ENCODE results near the gene SIM2.

The SIM2 gene

DNA sequence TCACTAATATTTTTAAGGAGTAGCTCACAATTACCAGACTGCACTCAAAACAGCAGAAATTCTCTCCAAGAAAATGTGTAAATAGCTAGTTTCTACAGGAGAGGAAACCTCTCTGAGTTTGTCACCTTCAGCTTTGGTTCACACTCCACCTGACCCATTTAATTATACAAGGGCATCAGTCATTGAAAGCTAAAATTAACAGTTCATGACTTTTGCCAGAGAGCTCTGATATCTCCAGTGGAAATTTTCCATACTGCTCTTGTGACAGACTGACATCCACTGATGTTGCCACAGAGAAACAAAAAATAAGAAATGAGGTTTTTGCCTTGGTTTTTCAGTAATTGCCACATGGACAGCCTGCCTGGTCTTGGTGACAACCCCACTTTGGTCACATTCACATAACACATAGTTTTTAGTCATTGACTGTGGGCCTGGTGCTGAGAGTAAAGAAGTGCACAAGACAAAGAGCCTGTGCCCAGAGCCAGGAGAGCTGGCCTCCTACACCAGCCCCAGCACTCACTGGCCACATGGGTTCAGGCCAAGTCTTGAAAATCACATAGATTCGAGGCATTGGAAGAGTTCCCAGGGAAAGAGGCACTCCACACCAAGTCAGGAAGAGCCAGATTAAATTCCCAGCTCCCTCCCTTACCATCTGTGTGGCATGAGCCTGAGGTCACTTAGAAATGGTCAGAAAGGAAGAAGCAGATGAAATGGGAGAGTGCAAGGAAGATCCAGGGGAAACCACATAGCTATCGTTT, 13.8 kb upstream of the SIM2 start:
- no peak for DNase-seq (ENCODE audit: low spot score)

DNA sequence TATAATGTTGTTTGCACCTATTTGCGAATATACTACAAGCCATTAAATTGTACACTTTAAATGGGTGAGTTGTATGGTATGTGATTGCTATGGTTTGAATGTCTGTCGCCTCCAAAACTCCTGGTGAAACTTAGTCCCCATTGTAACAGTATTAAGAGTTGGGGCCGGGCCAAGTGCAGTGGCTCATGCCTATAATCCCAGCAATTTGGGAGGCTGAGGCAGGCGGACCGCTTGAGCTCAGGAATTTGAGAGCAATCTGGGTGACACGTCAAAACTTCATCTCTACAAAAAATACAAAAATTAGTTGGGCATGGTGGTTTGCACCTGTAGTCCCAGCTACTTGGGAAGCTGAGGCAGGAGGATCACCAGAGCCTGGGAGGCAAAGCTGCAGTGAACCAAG, 12.0 kb upstream of the SIM2 start:
- DNase-seq (ENCODE audit: low spot score) = no peak

DNA sequence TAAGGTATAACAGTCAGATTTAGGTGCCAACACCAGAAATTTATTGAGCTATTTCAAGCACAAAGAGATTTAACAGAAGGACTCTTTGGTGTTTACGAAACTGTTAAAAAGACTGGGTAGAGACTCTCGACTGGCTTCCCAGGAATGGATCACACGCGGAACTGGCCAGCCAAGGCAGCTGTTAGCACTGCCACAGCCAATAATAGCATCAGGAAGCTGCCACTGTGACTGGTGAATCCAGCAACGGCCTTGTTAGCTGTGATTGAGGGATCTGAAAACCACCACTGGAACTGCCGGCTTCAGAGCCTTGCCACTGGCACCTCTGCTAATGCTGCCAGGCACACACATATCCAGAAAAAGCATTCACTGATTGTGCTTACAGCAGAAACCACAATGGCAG, 10.6 kb upstream of the SIM2 start:
- no peak for DNase-seq (ENCODE audit: low spot score)

DNA sequence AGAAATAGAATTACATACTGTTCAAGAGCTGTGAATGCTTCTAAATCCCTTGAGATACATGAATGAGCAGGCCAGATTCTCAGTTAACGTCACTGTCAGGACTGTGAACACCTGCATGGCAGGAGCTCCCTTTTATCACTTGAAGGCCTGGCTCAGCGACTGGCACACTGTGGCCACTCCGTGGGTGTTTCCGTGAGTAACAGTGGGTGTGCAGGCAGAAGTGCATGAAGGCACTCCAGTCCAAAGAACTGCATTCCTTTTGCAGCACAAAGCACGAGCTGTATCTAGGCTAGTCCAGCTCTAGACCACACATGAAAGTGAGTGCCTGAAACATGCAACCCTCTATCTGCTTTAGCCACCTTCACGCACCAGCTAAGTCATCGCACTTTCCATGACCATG, 9.6 kb upstream of the SIM2 start:
- no peak for DNase-seq (ENCODE audit: low spot score)

DNA sequence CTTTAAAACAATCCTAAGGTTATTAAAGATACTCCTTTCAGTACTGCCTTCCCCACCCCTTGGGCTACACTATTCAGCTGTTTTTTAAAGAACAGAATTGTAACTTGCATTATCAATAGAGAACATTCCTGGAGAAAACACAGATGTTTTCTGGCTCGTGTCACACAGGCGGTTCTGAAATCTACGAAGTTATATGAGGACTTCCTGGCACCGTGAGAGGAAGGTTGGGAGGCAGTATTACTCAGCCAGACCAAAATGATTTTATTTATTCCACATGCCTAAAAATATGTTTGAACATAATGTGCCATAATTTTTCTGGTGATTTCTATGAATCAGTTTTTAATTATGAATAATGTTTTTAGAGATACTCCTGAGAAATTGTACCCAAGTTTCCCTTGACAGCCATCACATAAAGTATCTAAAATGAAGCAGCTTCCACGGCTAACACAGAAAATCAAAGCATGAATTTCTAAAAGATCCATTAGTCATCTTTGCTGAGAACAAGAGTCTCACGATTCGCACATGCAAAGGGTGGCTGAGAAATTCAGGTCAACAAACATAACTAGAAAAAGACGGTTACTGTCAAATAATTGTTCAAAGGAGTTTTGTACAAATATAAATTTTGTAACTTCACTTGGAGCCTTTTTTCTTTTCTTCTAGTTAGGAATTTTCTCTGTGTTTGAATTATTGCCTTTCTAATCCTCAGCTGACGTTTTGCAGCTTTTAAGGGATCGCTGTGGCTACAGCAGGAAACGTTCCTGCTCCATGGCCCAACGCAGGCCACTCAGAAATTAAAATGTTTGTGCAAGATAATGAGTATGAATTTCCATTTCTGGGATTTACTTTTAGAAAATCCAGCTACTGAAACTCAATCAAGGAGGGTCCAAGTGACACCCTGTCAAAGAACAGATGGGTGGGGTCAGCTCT, 8.0 kb upstream of the SIM2 start:
- DNase-seq (ENCODE audit: low spot score) = no peak

DNA sequence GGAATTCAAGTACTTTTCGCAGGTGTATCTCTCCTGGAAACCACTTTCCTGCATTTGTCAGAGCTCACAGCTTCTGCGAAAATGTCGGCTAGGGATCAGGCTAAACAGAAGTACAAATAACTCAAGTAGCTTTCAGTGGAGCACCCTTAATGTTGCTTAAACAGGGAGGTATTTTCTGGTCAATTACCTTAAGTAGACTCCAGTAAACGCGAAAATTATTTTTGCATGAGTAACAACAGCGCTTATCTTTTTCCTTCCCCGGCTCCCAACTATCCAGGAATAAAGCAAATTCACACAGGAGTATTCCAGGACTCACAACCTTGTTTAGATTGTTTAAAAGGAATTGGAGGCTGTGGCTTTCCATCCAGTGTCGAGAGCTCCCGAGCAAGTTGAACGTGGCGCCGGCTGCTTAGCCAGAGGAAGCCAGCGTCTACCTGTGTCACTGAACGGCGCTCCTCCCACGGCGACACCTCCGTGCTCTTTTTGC, 7.3 kb upstream of the SIM2 start:
- DNase-seq (ENCODE audit: low spot score) = no peak

DNA sequence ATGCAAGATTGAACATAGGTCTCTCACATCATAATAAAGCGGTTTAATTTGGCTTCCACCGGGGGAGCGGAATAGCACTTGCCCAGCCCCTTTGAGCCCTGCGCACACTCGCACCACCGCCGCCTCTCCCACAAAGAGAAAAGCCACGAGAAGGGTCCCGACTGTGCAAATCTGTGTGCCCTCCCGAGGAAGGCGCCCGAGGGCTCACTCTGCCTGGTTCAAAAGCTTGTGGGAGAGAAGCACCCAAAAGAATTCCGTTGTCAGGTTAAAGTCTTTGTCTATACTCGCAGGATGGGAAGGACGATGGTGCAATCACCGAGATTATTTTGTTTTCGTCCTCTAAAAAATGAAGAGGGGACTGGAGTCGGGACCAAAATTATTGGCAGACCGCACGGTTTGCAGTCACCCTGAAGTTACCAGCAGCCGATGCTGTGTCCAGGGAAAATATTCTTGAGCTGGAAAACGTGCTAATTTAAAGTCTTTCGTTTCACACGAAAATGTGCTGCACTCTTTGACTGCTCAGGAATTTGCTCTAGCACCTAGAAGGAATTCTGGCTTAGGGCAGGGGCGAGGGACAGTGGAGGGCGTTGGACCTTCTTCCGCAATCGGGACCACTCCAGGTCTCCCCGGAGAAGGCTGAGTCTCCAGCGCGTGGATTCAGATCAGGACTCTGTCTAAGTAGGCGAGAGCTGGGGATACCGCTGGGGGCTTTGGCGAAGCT, 6.6 kb upstream of the SIM2 start:
- DNase-seq (ENCODE audit: low spot score) = no peak

DNA sequence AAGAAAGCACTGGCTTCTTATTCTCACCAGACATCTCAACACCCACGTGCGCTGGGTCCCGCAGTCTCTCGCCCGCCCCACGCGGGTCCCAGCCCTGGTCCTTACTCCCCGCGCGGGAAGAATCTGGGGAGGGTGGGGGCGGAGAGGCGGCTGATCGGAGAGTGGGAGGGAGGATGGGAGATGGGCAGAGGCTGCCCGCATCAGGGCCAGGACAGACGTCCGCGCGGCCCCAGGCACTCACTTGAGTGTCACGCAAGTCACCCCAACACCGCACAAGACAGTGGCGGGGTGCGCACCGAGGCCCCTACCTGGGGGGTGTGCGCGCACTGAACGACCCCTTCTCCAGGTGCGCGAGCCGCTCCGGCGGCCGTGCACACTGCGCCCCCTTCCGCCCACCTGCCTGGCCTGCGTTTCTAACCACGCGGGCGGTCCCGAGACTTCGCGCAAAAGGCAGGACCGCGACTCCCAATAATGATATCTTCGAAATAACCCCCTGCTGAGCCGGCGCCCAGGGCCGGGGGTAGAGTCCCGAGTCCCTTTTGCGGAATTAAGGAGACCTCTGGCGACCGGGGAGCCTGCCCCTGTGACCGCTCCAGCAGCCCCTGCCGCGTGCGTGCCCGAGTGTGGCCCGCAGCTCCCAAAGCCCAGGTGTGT, 6.0 kb upstream of the SIM2 start:
- DNase-seq (ENCODE audit: low spot score) = no peak

DNA sequence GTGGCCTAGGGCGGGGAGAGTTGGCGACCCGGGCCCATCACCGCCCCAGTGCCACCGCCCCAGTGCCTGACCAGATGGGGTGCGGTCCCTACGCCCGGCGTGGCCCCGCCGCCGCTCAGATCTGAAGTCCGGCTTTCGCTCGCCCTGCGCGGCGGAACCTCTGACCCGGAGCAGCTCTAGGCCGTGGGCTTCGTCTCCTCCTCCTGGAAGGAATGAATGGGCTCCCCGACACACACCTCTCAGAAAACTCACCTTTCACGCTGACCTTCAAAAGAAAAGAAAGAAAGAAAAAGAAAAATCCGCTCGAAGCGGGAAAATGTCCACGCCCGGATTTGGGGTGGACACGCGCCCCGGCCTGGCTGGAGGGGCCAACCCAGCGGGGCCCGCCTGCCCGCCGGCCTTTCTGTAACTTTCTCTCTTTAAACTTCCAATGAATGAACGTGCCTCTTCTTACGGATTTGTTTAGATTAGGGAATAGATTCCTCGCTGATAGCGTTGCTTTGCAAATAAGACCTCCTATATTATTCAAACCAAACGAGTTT, 5.4 kb upstream of the SIM2 start:
- no peak for DNase-seq (ENCODE audit: low spot score)

DNA sequence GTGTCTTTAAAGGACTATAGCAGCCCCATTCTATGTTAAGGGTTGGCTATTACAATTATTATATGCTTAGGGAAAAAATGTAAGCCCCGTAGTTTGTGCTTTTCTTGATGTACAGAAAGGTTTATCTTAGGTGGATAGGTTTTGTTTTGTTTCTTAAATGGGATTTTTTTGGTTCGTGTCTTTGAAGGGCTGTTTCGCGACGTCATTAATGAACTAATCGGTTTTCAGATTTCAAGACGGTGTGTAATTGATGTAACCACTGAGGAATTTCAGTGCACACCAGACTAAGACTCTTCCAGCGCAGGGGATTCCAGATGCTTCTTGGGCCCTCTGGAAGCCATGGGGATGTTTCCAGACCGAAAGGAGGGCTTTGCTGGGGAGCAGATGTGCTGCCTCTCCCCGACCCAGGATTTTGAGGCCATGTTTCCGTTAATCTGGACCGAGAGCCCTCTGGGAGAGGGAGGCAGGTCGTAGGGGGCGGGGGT, 4.8 kb upstream of the SIM2 start:
- no peak for DNase-seq (ENCODE audit: low spot score)

DNA sequence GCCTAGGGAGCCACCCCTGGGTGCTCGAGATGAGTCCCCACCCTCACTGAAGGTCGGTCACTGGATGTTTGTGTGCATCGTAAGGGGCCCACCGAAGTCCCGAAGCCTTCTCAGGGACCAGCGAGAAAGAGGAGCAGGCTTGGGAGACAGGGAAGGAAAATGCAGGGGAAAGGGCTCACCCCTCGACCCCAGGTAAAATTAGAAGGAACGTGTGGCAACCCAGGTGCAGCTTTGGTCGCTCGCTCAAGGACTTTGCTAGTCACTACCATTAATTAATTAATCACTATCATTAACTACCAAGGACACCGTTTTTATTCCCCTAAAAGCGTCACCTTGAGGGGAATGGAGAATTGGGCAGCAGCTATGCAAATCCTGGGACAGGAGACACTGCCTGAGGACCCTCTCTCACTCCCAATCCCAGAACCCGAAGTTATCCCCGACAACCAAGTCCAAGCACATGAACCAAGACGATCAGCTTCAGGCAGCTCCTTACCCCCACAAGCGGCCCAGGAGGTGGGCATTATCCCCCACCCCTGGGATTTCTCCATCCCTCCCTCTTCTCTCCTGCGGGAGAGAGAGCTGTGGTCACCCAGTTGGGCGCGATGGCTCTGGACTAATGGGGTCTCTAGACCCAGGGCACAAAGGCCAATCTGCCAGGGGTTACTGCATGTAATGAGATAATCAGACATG, 4.2 kb upstream of the SIM2 start:
- no peak for DNase-seq (ENCODE audit: low spot score)

DNA sequence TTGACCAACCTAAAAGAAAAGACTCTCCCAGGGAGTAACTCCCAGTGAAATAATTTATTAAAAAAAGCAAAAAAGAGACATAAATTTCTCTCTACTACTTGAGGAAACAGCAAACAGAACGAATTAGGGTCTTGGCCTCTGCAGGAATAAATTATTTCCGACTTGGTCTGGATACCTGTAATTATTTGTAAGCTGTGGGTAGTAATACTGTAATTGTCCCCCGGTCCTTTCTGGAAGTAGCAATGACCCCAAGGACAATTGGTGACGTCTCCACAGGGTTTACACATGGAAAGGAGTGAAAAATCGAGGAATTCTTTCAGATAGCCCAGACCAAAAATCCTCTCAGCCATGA, 3.7 kb upstream of the SIM2 start:
- DNase-seq (ENCODE audit: low spot score) = no peak

DNA sequence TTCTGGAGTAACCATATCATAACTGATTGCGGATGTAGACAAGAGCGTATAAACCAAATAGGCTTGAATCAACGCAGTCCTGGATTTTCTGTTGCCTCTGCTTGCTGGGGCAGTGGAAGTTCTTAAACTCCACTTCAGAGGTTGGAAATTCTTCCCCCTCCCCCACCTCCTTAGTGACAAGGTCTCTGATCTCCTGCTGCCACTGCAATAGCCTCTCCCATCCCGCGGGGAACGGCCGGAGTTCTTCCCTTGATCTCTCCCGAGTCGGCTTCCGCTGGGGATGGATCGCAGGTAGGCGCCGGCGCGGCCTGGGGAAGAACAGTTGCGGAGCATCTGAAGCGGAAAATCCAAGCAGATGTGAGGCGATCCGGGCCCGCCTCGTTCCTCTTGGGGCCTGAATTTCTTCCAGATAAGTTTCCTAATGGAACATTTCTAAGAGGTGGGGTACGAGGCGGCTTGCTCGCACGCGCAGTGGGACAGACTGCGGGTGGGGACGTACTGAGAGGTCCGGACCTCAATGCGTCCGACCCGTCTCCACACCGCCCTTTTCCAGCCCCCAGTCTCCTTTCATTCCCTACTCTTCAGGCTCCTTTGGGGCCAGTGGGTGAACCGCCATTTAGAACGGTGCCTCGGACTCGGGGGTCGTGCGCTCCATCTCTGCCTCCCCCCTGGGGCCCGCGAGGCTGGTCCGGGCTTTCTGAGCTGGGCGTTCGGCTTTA, 3.1 kb upstream of the SIM2 start:
- DNase-seq (ENCODE audit: low spot score) = no peak

DNA sequence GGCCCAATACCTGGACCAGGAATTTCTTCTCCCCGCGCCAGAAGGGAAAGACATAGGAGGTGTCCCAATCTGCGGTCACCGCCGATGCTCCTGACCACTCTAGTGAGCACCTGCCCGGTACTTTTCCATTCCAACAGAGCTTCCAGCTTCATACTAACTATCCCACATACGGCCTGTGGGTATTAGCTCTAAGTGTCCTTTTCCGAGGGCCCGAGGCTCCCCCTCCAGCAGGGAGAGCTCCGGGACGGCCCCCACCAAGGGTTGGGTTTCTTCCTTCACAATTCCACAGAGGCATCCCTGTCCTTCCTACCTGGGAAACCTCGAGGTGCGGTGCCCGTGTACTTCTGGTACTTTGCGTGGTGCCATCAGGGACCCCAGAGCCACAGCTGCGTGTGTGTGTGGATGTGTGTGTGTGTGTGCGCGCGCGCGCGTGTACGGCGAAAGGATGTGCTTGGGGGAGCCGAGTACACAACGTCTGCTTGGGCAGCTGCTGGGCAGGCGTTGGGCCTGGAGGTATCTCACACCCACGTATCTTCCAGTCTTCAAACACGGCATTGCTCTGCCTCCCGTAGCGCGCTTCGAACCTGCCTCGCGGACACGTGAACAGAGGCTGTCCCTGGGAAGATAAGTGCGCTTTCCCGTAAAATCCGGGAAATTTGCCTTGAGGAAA, 2.4 kb upstream of the SIM2 start:
- no peak for DNase-seq (ENCODE audit: low spot score)

DNA sequence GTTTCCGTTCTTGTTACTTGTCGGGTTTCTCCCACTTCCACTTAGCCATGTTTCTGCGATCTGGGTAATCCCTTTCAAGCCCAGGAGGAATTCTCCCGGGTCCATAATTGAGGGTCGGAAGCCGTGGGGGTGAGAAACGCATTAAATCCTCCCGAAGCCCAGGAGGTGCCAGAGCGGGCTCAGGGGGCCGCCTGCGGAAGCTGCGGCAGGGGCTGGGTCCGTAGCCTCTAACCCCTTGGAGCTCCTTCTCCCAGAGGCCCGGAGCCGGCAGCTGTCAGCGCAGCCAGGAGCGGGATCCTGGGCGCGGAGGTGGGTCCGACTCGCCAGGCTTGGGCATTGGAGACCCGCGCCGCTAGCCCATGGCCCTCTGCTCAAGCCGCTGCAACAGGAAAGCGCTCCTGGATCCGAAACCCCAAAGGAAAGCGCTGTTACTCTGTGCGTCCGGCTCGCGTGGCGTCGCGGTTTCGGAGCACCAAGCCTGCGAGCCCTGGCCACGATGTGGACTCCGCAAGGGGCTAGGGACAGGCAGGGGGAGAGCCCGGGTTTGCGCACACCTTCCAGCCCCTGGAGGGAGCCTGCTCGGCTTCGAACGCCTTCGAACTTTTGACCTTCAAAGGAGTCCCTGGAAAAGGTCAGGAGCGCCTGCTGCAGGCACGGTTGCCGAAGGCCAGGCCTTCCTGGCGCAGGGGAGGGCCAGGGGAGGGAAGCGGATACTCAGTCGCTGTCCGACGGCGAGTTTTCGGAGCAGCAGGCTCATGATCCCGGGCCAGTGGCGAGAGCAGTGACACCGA, 1.7 kb upstream of the SIM2 start:
- DNase-seq (ENCODE audit: low spot score) = no peak

DNA sequence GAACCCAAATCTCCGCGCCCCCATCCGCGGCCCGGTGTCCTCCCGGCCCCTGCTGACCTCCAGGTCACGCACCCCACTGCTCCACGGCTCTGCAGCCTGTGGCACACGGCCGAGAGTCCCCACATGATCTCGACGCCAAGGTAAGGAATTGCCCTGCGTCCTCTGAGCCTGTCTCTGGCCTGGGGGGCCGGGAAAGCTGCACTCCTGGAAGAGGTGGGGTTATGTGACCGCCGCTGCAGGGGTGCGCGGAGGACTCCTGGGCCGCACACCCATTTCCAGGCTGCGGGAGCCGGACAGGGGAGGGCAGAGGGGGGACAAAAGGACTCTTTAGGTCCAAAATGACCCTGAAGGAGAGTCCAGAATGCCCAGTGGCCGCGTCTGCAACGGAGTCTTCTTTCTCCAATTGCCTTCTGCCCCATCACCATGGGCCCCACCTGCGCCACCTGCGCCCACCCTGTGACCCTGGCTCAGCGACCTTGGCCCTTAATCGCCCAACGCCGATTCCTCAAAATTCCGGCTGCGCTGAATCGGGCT, 997 bp upstream of the SIM2 start:
- DNase-seq (ENCODE audit: low spot score) = no peak

DNA sequence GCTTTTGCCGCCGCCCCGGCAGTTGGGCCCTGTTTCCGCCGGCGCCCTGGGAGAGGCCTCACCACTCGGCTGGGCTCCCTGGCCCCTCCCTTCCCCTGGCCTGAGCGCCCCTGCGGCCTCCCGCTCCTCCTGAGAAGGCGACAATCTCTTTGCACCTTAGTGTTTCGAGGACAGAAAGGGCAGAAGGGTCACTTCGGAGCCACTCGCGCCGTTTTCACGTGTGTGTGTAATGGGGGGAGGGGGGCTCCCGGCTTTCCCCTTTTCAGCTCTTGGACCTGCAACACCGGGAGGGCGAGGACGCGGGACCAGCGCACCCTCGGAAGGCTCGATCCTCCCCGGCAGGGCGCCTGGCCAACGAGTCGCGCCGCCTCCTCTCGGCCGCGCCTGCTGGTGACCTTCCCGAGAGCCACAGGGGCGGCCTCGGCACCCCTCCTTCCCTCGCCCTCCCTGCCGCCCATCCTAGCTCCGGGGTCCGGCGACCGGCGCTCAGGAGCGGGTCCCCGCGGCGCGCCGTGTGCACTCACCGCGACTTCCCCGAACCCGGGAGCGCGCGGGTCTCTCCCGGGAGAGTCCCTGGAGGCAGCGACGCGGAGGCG, 432 bp upstream of the SIM2 start:
- peak; percentile 68 for DNase-seq (ENCODE audit: low spot score)

DNA sequence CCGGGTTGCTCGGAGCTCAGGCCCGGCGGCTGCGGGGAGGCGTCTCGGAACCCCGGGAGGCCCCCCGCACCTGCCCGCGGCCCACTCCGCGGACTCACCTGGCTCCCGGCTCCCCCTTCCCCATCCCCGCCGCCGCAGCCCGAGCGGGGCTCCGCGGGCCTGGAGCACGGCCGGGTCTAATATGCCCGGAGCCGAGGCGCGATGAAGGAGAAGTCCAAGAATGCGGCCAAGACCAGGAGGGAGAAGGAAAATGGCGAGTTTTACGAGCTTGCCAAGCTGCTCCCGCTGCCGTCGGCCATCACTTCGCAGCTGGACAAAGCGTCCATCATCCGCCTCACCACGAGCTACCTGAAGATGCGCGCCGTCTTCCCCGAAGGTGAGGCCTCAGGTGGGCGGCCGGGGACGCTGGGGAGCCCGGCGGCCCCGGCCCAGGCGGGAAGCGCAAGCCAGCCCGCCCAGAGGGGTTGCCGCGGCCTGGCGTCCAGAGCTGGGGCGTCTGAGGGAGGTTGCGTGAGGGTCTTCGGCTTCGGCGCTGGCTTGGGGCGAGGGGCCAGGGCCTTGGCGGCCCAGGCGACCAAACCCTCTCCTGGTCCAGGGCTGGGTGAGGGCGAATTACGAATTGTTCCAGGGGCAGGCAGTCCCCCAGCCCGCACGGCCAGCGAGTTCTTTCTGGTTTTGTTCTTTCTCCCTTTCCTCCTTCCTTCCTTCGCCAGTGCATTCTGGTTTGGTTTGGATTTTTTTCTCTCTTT, 805 bp downstream of the SIM2 start:
- no peak for DNase-seq (ENCODE audit: low spot score)

All from HuH-7 (cell line).